ENCODE data around the gene ZNF577.

Gene ZNF577

GRCh38 chr19:51861870-51862622 is 25.7 kb downstream of the ZNF577 start:
- ChIA-PET POLR2A (no interaction called here), CTCF (interaction anchor here (1.3 kb wide), 1 partner anchor 19 kb away, joined by 5 read pairs; no protein-coding TSS in a partner anchor)
- TF ChIP-seq CTCF (IDR thresholded peaks at IDR 0.05; ENCODE audit: control extremely low read depth, extremely low read depth, low read depth, missing control alignments) = no peak
- no peak for DNase-seq (ENCODE audit: extremely low spot score)

GRCh38 chr19:51837145-51837544 is 50.6 kb downstream of the ZNF577 start:
- ChIA-PET POLR2A (no interaction called here), CTCF (no interaction called here)
- no peak for DNase-seq (ENCODE audit: extremely low spot score)
- no peak for TF ChIP-seq CTCF (IDR thresholded peaks at IDR 0.05; ENCODE audit: control extremely low read depth, extremely low read depth, low read depth, missing control alignments)

- CTCF ChIA-PET = no interaction called here
- DNase-seq (ENCODE audit: extremely low spot score) = no peak
- POLR2A ChIA-PET = no interaction called here
- peak; percentile 2 for TF ChIP-seq CTCF (IDR thresholded peaks at IDR 0.05; ENCODE audit: control extremely low read depth, extremely low read depth, low read depth, missing control alignments)
Measured at GRCh38 chr19:51830274-51830673, 57.5 kb downstream of the ZNF577 start.

- CTCF ChIA-PET = no interaction called here
Measured at GRCh38 chr19:51824281-51825005, 63.3 kb downstream of the ZNF577 start.

GRCh38 chr19:51822946-51823345 is 64.8 kb downstream of the ZNF577 start:
- ChIA-PET POLR2A (no interaction called here), CTCF (no interaction called here)

More at GRCh38 chr19:51824281-51825005, 63.3 kb downstream of the ZNF577 start:
- TF ChIP-seq CTCF (IDR thresholded peaks at IDR 0.05; ENCODE audit: control extremely low read depth, extremely low read depth, low read depth, missing control alignments) = no peak
- POLR2A ChIA-PET = no interaction called here
- DNase-seq (ENCODE audit: extremely low spot score) = no peak

GRCh38 chr19:51822325-51822724 is 65.4 kb downstream of the ZNF577 start:
- TF ChIP-seq CTCF (IDR thresholded peaks at IDR 0.05; ENCODE audit: control extremely low read depth, extremely low read depth, low read depth, missing control alignments) = no peak
- DNase-seq (ENCODE audit: extremely low spot score) = no peak
- ChIA-PET CTCF (no interaction called here), POLR2A (no interaction called here)

More at GRCh38 chr19:51822946-51823345, 64.8 kb downstream of the ZNF577 start:
- no peak for DNase-seq (ENCODE audit: extremely low spot score)
- TF ChIP-seq CTCF (IDR thresholded peaks at IDR 0.05; ENCODE audit: control extremely low read depth, extremely low read depth, low read depth, missing control alignments) = no peak

Measured in GM10248 (cell line).